HG03060 (cell line): Measurements from ENCODE around the gene HAT1.
"Not testable (repeated sequence)": the region's sequence is repeated elsewhere in the genome, so short reads cannot be mapped to it uniquely, and the experiment has no call there.

ENCODE experiments used
- ATAC-seq: cut with Tn5 transposase; IDR thresholded peaks from one replicate; pipeline ENCODE4 v1.9.1; 2021; ENCODE audit warnings: low read depth, moderate number of reproducible peaks; ENCODE audit not compliant: unreplicated experiment

The HAT1 gene

GRCh38 chr2:171966688-171967087 is 44.4 kb downstream of the HAT1 start:
- no peak for ATAC-seq

DNA sequence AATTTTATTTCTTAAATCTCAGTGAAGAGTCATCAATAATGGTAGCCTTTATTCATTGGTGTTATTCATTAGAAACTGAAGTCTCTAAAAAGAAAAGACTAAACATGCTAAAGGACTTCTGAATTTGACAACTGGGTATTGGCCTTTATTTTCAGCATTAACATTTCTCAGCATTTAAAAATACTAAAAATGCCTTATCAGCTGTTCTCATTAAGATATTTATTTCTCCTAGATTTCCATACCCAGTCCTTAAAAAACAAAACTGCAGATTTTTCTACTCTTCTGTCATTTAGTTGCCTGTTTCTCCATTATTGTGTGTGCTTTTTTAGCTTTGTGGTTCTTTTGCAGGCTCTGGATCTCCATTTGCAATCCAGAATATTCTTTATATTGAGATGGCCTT is 46.2 kb downstream of the HAT1 start:
- no peak for ATAC-seq

DNA sequence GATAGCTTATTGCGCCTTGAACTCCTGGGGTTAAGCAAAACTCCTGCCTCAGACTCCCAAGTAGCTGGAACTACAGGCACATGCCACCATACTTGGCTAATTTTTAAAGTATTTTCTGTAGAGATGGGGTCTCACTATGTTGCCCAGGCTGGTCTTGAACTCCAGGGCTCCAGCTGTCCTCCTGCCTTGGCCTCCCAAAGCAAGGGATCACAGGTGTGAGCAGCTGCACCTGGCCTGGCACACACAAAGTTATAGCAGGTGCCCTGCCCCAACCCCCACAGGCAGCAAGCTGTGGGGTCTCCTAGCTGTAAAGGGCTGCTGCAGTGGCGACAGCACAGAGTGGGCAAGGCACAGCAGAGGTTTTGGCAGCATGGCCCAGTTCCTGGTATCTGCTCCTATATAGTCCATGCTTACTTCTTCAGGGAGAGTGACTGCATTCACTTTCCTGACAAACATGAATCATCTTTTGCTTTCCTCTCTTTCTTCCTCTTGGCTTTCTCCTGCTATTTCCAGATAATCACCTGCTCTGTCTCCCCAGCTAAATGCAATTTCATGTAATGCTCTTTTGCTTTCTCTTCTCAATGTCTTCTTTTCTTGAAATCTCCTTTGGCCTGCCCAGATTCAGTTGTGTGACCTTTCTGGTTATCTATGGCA is 50.2 kb downstream of the HAT1 start:
- ATAC-seq: no peak

GRCh38 chr2:171979103-171979502 is 56.8 kb downstream of the HAT1 start:
- no peak for ATAC-seq

GRCh38 chr2:171983924-171984323 is 61.7 kb downstream of the HAT1 start:
- ATAC-seq: not testable (repeated sequence)

DNA sequence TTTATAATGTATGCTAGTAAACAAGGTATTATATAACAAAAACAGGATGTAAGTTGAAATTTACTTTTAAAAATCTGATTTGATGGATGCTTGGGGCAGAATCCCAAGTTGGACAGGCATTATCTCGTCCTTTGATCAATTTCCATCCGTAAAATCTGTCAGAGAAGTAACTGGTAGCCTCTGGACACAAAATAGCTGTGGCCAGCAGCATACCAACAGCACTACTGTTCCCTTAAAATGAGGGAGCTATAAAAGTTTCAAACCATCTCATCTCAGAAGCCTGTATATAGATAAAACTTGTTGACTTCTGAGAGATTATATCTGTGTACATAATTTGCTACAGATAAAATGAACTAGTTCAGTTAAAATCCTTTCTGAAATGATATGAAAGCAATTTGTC is 62.8 kb downstream of the HAT1 start:
- ATAC-seq: no peak

GRCh38 chr2:171986778-171987177 is 64.5 kb downstream of the HAT1 start:
- no peak for ATAC-seq

GRCh38 chr2:171991027-171991426 is 68.8 kb downstream of the HAT1 start:
- ATAC-seq: no peak

- ATAC-seq: no peak
These were observed 73.3 kb downstream of the HAT1 start for GRCh38 chr2:171995586-171995985.

GRCh38 chr2:171996021-171996420 is 73.8 kb downstream of the HAT1 start:
- no peak for ATAC-seq

DNA sequence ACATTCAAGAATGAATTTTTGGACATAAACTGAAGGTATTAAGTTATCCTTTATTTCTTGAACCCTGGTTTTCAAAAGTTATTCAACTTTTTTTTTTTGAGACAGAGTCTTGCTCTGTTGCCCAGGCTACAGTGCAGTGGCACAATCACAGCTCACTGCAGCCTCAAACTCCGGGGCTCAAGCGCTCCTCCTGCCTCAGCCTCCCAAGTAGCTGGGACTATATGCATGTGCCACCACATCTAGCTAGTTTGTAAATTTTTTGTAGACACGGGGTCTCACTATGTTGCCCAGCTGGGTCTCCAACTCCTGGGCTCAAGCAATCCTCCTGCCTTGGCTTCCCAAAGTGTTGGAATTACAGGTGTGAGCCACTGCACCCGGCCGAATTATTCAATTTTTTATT is 74.8 kb downstream of the HAT1 start:
- not testable (repeated sequence) for ATAC-seq

DNA sequence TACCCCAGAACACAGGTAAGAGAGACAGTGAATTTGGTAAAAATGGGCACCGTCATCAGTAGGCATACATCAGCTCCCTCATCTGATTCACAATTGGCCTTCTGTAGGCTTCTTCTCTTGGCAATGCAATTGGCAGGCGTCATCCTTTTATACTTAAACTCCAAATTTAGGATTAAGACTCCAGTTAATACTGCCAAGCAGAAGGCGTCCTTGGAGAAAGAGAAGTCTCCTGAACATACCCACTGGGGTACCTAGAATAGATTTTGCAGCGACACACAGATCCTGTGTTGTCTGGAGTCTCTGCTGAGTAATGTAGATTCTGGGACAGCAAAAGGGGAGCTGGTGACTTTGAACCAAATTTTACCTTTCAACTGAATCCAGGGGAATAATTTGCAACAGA is 76.9 kb downstream of the HAT1 start:
- ATAC-seq: peak; percentile 13

DNA sequence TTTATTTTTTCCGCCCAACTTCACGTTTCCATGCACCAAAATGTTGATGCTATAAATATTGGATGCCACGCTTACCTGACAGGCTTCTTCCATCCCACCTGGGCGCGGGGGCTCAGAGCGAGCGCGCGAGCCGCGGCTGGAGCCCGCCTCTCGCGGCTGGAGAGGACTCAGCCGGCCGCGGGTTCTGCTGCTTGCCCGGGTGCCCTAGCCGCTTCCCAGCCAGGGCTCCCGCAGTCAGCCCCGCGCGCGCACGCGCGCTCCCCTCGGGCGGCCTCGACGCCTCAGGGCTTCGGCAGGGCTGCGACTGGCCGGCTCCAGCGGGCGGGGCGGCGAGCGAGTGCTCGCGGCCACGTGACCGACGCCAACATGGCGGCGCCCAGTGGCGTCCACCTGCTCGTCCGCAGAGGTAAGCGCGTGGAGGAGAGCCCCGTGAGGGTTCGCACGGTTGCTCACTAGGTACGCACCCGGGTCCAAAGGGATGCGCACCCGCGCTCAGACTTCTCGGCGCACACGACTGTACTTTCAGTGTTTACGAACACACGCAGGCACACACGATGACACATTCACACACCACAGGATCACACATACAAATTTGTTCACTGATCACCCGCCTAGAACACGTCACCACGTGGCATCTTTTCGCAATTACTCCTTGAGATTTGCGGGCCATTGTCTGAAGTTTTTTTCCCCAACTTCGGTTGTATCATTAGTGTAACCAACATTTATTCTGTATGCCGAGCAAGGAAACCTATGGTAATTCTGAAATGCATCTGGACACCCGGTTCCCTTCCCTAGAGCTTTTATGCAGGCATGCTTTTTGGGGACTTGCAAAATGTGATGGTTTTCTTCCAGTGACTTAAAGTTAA is 77.6 kb downstream of the HAT1 start, which contains the start of gene METAP1D:
TSS of gene METAP1D (plus strand) at position 350 of the 866 bp plus-strand sequence. CDS start at position 367, 17 bp downstream.
- peak; percentile 41 for ATAC-seq

- ATAC-seq: no peak
These were observed 78.6 kb downstream of the HAT1 start for GRCh38 chr2:172000696-172001361.

GRCh38 chr2:172007372-172007771 is 85.1 kb downstream of the HAT1 start:
- ATAC-seq: no peak

- no peak for ATAC-seq
These were observed 87.6 kb downstream of the HAT1 start for GRCh38 chr2:172009823-172010222.

DNA sequence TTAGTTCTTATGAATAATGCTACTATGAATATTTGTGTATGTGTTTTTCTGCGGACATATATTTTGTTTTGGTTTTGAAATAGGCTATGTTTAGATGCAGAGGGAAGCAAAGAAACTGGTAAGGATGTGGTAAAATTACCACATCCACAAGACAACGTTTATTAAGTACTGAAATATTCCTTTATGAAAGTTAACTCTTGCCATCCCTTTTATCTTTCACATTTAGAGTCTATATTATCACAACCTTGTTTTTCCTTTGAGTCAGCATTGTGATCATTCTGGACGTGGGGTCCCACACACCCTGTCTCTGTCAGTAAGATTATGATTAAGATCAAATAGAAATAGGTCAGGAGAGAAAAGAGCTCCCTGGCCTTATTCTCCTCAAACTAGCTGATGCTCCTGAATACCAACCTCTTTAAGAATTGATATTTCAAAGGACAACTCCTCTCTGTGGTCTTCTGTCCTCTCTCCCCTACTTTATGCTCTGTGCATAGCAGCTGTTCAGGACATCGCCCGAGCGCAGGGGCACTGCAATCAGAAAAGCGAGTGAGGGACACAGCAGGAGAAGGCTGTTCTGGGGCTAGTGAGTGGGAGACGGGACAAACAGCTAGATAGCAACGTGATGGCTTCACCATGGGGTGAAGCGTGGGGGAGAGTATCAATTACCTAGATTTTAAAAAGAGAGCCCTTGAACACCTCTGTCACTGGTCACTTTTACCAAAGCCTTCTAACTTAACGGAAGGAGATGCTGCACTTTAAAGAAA is 89.7 kb downstream of the HAT1 start:
- no peak for ATAC-seq

DNA sequence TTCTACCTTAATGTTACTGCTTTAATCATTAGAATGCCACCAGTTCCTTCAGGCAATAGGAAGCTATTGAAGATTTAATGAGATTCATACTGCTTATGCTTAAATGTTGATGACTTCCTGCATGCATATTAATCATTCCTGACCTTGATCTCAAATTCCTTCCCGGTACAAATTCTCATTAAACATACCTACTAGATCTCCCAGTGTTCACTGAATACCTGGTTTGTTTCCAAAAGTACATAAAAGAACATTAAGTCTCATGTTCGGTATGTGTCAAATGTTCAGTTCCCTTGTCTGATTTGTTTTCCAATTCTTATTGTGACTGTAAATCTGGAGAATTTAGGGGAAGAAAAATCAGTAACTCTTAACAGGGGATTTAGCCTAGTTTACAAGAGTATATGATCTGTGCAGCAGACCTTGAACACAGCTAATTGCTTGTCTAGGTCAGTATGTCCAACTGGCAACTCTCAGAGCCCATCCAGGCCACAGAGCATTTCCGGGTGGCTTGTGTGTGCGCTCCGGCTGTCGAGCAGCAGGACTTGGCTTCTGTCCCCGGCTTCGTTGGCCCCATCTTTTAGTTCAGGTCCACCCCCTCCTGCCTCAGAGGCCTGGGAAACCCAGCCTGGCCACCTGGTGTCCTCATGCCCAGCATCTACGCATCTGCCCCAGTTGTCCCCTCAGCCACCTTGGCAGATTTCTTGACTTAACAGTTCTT is 90.6 kb downstream of the HAT1 start:
- no peak for ATAC-seq

DNA sequence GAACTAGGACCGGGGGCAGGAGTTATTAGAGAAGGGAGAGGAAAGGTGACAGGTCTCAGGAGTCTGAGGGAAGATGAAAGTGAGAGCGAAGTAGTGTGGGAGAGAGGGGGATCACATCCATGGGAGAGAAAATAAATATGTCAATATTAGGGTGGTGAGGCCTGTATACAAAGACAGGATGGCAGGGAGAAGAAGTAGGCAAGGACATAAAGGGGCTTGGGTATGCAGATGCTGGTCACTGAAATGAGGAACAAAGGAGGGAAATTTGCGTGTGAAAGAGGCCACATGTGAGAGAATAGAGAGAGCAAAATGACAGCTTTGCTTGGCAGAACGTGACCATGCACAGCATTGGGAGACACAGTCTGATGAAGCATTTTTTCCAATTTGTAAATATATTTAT is 91.1 kb downstream of the HAT1 start:
- no peak for ATAC-seq
